ENCODE measurements around the gene C10orf62.
"Not testable (repeated sequence)": the region's sequence is repeated elsewhere in the genome, so short reads cannot be mapped to it uniquely, and the experiment has no call there.

The C10orf62 gene

DNA sequence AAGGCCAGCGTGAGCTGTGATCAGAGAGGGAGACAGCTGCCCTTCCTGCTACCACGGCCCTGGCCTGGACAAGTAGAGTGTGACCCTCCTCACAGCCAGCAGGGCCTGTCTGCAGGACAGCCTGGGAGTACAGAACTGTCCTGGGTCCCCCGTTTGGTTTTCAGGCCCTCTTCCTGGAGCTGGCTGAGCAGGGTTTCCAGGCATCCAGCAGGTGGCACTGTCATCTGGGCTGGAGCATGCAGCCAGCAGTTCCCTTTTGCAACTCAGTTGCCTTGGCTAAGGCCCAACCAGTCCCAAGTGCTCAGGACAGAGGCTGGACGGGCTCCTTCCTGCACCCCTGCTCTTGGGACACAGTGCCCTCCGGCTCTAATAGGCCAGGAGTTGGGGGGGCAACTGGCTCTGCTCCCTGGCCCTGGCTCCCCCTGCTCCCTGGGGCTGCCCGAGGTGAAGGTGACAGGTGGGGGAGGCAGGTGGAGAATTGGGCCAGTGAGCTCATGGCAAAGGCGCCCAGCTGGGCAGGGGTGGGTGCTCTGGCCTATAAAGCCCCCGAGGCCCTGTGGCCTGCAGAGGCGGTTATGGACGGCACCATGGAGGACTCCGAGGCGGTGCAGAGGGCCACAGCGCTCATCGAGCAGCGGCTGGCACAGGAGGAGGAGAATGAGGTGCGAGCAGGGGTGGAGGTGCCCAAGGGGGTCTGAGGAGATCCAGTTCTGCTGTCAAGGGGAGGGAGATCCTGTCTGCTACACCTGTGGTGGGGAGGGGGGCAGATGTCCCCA is 17.1 kb upstream of the C10orf62 start, which contains the start of gene ANKRD2:
Gene ANKRD2 (plus strand): TSS at position 566 of the 776 bp plus-strand sequence. CDS start 10 bp downstream, at position 576.
- TF ChIP-seq POLR2A (IDR thresholded peaks at IDR 0.05; ENCODE audit: low read depth, low read length) = no peak
- DNase-seq (ENCODE audit: insufficient read length, low spot score) (peak; percentile 69), FAIRE-seq (no peak)

- DNase-seq (ENCODE audit: insufficient read length, low spot score) = no peak
- TF ChIP-seq POLR2A (IDR thresholded peaks at IDR 0.05; ENCODE audit: low read depth, low read length) = no peak
- FAIRE-seq = no peak
Observed at GRCh38 chr10:97573021-97573420, 16.5 kb upstream of the C10orf62 start.

GRCh38 chr10:97573672-97574071 is 15.8 kb upstream of the C10orf62 start:
- no peak for FAIRE-seq
- no peak for TF ChIP-seq POLR2A (IDR thresholded peaks at IDR 0.05; ENCODE audit: low read depth, low read length)

GRCh38 chr10:97574374-97575126 is 15.0 kb upstream of the C10orf62 start:
- peak; percentile 96 for FAIRE-seq
- DNase-seq (ENCODE audit: insufficient read length, low spot score) = peak; percentile 99
- no peak for TF ChIP-seq POLR2A (IDR thresholded peaks at IDR 0.05; ENCODE audit: low read depth, low read length)

More at GRCh38 chr10:97573672-97574071, 15.8 kb upstream of the C10orf62 start:
- DNase-seq (ENCODE audit: insufficient read length, low spot score) = no peak

DNA sequence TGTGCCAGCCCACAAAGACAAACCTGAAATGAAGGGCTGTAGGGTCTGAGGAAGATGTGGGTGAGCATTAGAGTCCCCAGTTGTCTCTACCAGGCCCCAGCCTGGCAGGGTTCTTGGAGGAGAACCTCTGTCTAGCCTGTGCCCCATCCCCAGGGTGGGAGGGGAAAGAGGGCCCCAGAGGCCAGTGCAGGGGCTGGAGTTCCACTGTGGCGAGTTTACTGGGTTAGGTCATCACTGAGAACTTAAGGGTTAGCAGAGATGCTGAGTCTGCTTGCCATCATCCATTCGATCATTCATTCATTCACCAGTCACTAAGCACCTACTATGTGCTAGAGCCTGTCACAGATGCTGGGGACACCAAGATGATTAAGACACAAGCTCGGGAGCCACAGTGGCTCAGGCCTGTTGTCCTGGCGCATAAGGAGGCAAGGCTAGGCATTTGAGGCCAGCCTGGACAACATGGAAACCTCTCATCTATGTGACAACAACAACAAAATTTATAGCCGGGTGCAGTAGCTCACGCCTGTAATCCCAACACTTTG is 14.3 kb upstream of the C10orf62 start:
- DNase-seq (ENCODE audit: insufficient read length, low spot score) = peak; percentile 82
- TF ChIP-seq POLR2A (IDR thresholded peaks at IDR 0.05; ENCODE audit: low read depth, low read length) = no peak
- no peak for FAIRE-seq

DNA sequence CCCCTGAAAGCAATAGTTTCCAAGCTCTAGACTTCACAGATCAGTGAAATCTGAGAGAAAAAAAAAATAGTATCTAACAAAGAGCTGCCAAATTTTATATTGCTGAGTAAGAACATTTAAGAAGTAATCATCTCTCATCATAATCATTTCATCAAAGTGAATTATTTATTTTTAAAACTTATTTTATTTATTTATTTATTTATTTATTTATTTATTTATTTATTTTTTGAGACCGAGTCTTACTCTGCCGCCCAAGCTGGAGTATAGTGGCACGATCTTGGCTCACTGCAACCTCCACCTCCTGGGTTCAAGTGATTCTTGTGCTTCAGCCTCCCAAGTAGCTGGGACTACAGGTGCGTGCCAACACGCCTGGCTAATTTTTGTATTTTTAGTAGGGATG is 13.0 kb upstream of the C10orf62 start:
- DNase-seq (ENCODE audit: insufficient read length, low spot score); FAIRE-seq: not testable (repeated sequence)

DNA sequence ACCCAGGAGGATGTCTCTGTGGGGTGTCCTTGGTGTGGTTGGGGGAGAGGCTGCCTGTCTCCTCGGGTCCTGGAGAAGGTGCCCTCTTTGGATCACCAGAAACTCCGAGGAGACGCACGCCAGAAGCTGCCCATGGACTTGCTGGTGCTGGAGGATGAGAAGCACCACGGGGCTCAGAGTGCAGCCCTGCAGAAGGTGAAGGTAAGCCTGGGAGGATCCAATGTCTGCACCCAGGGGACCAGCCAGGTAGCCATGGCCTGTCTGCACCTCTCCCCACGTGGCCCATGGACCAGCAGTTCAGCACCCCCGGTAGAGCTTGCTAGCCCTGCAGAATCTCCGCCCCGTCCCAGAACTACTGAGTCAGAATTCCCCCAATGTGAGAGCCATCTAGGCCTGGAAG is 11.8 kb upstream of the C10orf62 start:
- FAIRE-seq (no peak), DNase-seq (ENCODE audit: insufficient read length, low spot score) (no peak)
- TF ChIP-seq POLR2A (IDR thresholded peaks at IDR 0.05; ENCODE audit: low read depth, low read length) = no peak

DNA sequence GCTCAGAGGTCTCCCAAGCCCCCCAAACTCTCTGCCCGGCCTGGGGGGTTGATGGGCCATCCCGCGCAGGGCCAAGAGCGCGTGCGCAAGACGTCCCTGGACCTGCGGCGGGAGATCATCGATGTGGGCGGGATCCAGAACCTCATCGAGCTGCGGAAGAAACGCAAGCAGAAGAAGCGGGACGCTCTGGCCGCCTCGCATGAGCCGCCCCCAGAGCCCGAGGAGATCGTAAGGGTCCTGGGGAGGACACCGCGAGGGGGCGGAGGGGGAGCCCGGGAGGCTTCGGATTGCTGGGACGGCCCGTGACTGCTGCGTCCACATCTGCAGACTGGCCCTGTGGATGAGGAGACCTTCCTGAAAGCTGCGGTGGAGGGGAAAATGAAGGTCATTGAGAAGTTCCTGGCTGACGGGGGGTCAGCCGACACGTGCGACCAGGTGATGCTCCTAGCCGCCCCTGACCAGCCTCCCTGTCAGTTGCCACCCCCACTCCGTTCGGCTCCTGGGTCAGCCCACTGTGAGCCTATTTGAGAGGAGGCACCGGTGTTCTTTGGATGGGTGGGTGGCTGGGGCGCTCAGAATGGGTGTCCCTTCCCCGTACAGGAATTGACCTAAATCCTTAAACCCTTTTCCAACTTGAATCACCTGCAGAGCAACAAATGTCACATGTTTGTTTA is 11.2 kb upstream of the C10orf62 start:
- DNase-seq (ENCODE audit: insufficient read length, low spot score) (no peak), FAIRE-seq (no peak)
- TF ChIP-seq POLR2A (IDR thresholded peaks at IDR 0.05; ENCODE audit: low read depth, low read length) = no peak

- no peak for TF ChIP-seq POLR2A (IDR thresholded peaks at IDR 0.05; ENCODE audit: low read depth, low read length)
- FAIRE-seq (no peak), DNase-seq (ENCODE audit: insufficient read length, low spot score) (no peak)
Observed at GRCh38 chr10:97580421-97581367, 8.8 kb upstream of the C10orf62 start.

DNA sequence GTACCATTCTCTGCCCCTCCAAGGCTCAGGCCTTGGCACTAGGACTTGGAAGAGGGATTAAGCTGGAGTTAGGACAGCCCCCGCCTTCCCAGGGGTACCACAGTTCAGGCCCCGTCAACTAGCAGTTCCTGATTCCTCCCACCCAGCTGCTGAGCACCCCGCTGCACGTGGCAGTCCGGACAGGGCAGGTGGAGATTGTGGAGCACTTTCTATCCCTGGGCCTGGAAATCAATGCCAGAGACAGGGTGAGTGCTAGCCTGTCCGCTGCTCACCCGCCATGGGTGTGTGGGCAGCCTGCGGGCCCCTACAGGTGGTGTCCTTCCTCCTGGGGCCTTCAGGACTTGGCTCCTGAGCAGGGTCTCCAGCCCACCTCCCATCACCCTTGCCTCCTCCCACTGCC is 7.4 kb upstream of the C10orf62 start:
- DNase-seq (ENCODE audit: insufficient read length, low spot score) (no peak), FAIRE-seq (no peak)
- no peak for TF ChIP-seq POLR2A (IDR thresholded peaks at IDR 0.05; ENCODE audit: low read depth, low read length)

GRCh38 chr10:97583476-97583875 is 6.0 kb upstream of the C10orf62 start:
- DNase-seq (ENCODE audit: insufficient read length, low spot score) = no peak
- no peak for FAIRE-seq
- TF ChIP-seq POLR2A (IDR thresholded peaks at IDR 0.05; ENCODE audit: low read depth, low read length) = no peak

GRCh38 chr10:97584060-97584797 is 5.3 kb upstream of the C10orf62 start, which contains the start of gene HOGA1:
Gene HOGA1, plus strand, starts transcription at chr10:97584389. Its CDS starts 315 bp downstream, at chr10:97584704.
- TF ChIP-seq POLR2A (IDR thresholded peaks at IDR 0.05; ENCODE audit: low read depth, low read length) = 0 out of 2 replicates have a peak, but pooled peaks have one; percentile 23
- DNase-seq (ENCODE audit: insufficient read length, low spot score) (peak; percentile 97), FAIRE-seq (peak; percentile 90)
